Fibroblast of mammary gland (primary cell): ENCODE results near the gene DDA1.

Source experiments
- DNase-seq: peaks from one replicate; pipeline ENCODE4 v3.0.0-alpha.2; 2010; ENCODE audit warnings: low read depth
- H3K4me3 ChIP-seq: 2 replicates; pipeline ENCODE4 v1.5.1; 2011; ENCODE audit warnings: low read depth, mild to moderate bottlenecking, low read length, moderate library complexity; ENCODE audit not compliant: control insufficient read depth
- CTCF ChIP-seq: conservative IDR thresholded peaks from 2 replicates; pipeline ENCODE4 v1.5.1; 2011; ENCODE audit warnings: low read depth, low read length, inconsistent platforms; ENCODE audit not compliant: control insufficient read depth, insufficient read depth

The DDA1 gene

GRCh38 chr19:17336872-17337674 lies 27.7 kb downstream of the DDA1 start, which contains the start of gene GTPBP3:
Gene GTPBP3 (plus strand): TSS chr19:17337553. CDS start chr19:17337612, 59 bp downstream.
- H3K4me3 ChIP-seq = peak within 1 kb of the TSS; percentile 95
- peak; percentile 98 for DNase-seq
- no peak for TF ChIP-seq CTCF

GRCh38 chr19:17337675-17338432 lies 28.5 kb downstream of the DDA1 start:
- TF ChIP-seq CTCF = no peak

GRCh38 chr19:17338433-17339078 lies 29.2 kb downstream of the DDA1 start:
- no peak for DNase-seq
- peak overlapping the region; percentile 95 for H3K4me3 ChIP-seq
- TF ChIP-seq CTCF = no peak

More at GRCh38 chr19:17337675-17338432, 28.5 kb downstream of the DDA1 start:
- H3K4me3 ChIP-seq = peak overlapping the region; percentile 95
- no peak for DNase-seq

- no peak overlapping the region for H3K4me3 ChIP-seq
- DNase-seq = no peak
- no peak for TF ChIP-seq CTCF
These were observed 29.9 kb downstream of the DDA1 start for GRCh38 chr19:17339088-17339741.

GRCh38 chr19:17340302-17340870 lies 31.0 kb downstream of the DDA1 start:
- TF ChIP-seq CTCF = no peak
- no peak for DNase-seq
- no peak overlapping the region for H3K4me3 ChIP-seq

GRCh38 chr19:17340871-17341357 lies 31.6 kb downstream of the DDA1 start:
- TF ChIP-seq CTCF = no peak
- DNase-seq = no peak
- no peak overlapping the region for H3K4me3 ChIP-seq
